K562 (cell line): Measurements from ENCODE around the gene MED13L. TPM values are rescaled to one million over a fixed set of nuclear protein-coding genes. Genes with fewer than 3 reads are reported as not detected.

Source experiments
- FOXM1 ChIP-seq, 2 experiments: fragments of 450-650 bp in 1 of 2; sonication (generic) in 1 of 2; formaldehyde crosslinking in 1 of 2; IDR thresholded peaks; 2 replicates each; pipeline versions ENCODE4 v1.6.1 to v1.9.0; 2017 to 2022; ENCODE audit warnings: low read depth in 2 of 2, mild to moderate bottlenecking in 2 of 2, missing genetic modification reagents in 1 of 2, moderate library complexity in 1 of 2
- REST ChIP-seq, 2 experiments: fragments of 450-650 bp; formaldehyde crosslinking in 1 of 2; IDR thresholded peaks; 2 replicates each; pipeline versions ENCODE4 v1.4.0 to v1.6.1; 2014 to 2020; ENCODE audit warnings: mild to moderate bottlenecking in 2 of 2, borderline replicate concordance in 1 of 2, low read depth in 1 of 2
- SMARCA4 ChIP-seq: fragments of 450-650 bp; IDR thresholded peaks from 2 replicates; pipeline ENCODE4 v1.6.1; 2016
- SMC3 ChIP-seq: conservative IDR thresholded peaks from 2 replicates; pipeline ENCODE4 v1.6.1; 2011; ENCODE audit warnings: low read depth, low read length, improper control_type of control experiment; ENCODE audit not compliant: insufficient read depth
- TEAD4 ChIP-seq, 2 experiments: sonication (generic) in 1 of 2; formaldehyde crosslinking in 1 of 2; IDR thresholded peaks; 2 replicates each; pipeline versions ENCODE4 v1.6.1 to v1.8.0; 2012 to 2022; ENCODE audit warnings: borderline replicate concordance in 1 of 2, inconsistent platforms in 1 of 2, low read length in 1 of 2, mild to moderate bottlenecking in 1 of 2, missing genetic modification reagents in 1 of 2
- TRIM24 ChIP-seq, 2 experiments: fragments of 450-650 bp; IDR thresholded peaks; 2 replicates each; pipeline ENCODE4 v1.6.1; 2016
- ZNF766 ChIP-seq: fragments of 200-800 bp; sonication (Bioruptor generic); conservative IDR thresholded peaks from 2 replicates; pipeline ENCODE4 v1.6.1; 2016; ENCODE audit warnings: missing genetic modification characterization, missing compliant biosample characterization
- polyA plus RNA-seq, 8 experiments: library from polyadenylated mRNA; depleted of rRNA in 4 of 8; stranded (reverse) in 5 of 8; unstranded in 3 of 8; fragments of >200 nt; fragmentation: Nextera tagmentation in 2 of 8; fragmentation: Illumina TruSeq in 1 of 8; extraction: Ambion mirVana in 2 of 8; extraction: Trizol in 1 of 8; gene quantifications; 2 replicates each; pipeline versions ENCODE4 v1.2.1 to v1.2.3, GENCODE V29; 2011 to 2014; ENCODE audit warnings: inconsistent platforms in 1 of 8, missing spikeins in 1 of 8
- total RNA-seq, 7 experiments: library from RNA; depleted of rRNA in 6 of 7; stranded (reverse); fragments of >200 nt in 6 of 7; fragmentation: Illumina TruSeq in 2 of 7; extraction: Trizol in 2 of 7; gene quantifications; 2 replicates each; pipeline versions ENCODE4 v1.2.1 to v1.2.3, GENCODE V29; 2011 to 2021; ENCODE audit warnings: low replicate concordance in 1 of 7
- TF ChIP-seq, protein P1 (sequence below): fragments of 150-350 bp; IDR thresholded peaks from 2 replicates; pipeline ENCODE4 v1.6.1; 2014; ENCODE audit warnings: low read depth, mild to moderate bottlenecking, low read length, borderline replicate concordance
- TF ChIP-seq, protein P2 (sequence below): sonication (generic); formaldehyde crosslinking; IDR thresholded peaks from 2 replicates; pipeline ENCODE4 v1.8.0; 2022; ENCODE audit warnings: mild to moderate bottlenecking, missing genetic modification reagents

MED13L gene
- total and polyA plus RNA-seq, 9 of the 15 experiments (the other 6 are each of a cell fraction or from before 2014, with no cell fraction given): 13.4 to 90.3 (median 36.9) TPM

- peak; percentile 78 for TF ChIP-seq REST (IDR thresholded peaks at IDR 0.05; ENCODE audit: borderline replicate concordance)
- TF ChIP-seq REST (CRISPR knock-in tag; IDR thresholded peaks at IDR 0.05; ENCODE audit: low read depth): no peak
- TF ChIP-seq TRIM24 (IDR thresholded peaks at IDR 0.05): peak in 1 of 2 experiments; percentile 20; a peak in 1 of 4 replicates
- TF ChIP-seq, protein P1, sequence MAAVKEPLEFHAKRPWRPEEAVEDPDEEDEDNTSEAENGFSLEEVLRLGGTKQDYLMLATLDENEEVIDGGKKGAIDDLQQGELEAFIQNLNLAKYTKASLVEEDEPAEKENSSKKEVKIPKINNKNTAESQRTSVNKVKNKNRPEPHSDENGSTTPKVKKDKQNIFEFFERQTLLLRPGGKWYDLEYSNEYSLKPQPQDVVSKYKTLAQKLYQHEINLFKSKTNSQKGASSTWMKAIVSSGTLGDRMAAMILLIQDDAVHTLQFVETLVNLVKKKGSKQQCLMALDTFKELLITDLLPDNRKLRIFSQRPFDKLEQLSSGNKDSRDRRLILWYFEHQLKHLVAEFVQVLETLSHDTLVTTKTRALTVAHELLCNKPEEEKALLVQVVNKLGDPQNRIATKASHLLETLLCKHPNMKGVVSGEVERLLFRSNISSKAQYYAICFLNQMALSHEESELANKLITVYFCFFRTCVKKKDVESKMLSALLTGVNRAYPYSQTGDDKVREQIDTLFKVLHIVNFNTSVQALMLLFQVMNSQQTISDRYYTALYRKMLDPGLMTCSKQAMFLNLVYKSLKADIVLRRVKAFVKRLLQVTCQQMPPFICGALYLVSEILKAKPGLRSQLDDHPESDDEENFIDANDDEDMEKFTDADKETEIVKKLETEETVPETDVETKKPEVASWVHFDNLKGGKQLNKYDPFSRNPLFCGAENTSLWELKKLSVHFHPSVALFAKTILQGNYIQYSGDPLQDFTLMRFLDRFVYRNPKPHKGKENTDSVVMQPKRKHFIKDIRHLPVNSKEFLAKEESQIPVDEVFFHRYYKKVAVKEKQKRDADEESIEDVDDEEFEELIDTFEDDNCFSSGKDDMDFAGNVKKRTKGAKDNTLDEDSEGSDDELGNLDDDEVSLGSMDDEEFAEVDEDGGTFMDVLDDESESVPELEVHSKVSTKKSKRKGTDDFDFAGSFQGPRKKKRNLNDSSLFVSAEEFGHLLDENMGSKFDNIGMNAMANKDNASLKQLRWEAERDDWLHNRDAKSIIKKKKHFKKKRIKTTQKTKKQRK: no peak
- TF ChIP-seq SMC3: peak; percentile 58; the same call in 1 of the 2 replicates
- TF ChIP-seq ZNF766: no peak
- TF ChIP-seq SMARCA4: 0 out of 2 replicates have a peak, but pooled peaks have one; percentile 26
- 0 out of 2 replicates have a peak, but pooled peaks have one; percentile 27 for TF ChIP-seq FOXM1 (IDR thresholded peaks at IDR 0.05; ENCODE audit: low read depth)
- TF ChIP-seq FOXM1 (CRISPR knock-in tag; IDR thresholded peaks at IDR 0.05; ENCODE audit: low read depth): no peak
- TF ChIP-seq, protein P2, sequence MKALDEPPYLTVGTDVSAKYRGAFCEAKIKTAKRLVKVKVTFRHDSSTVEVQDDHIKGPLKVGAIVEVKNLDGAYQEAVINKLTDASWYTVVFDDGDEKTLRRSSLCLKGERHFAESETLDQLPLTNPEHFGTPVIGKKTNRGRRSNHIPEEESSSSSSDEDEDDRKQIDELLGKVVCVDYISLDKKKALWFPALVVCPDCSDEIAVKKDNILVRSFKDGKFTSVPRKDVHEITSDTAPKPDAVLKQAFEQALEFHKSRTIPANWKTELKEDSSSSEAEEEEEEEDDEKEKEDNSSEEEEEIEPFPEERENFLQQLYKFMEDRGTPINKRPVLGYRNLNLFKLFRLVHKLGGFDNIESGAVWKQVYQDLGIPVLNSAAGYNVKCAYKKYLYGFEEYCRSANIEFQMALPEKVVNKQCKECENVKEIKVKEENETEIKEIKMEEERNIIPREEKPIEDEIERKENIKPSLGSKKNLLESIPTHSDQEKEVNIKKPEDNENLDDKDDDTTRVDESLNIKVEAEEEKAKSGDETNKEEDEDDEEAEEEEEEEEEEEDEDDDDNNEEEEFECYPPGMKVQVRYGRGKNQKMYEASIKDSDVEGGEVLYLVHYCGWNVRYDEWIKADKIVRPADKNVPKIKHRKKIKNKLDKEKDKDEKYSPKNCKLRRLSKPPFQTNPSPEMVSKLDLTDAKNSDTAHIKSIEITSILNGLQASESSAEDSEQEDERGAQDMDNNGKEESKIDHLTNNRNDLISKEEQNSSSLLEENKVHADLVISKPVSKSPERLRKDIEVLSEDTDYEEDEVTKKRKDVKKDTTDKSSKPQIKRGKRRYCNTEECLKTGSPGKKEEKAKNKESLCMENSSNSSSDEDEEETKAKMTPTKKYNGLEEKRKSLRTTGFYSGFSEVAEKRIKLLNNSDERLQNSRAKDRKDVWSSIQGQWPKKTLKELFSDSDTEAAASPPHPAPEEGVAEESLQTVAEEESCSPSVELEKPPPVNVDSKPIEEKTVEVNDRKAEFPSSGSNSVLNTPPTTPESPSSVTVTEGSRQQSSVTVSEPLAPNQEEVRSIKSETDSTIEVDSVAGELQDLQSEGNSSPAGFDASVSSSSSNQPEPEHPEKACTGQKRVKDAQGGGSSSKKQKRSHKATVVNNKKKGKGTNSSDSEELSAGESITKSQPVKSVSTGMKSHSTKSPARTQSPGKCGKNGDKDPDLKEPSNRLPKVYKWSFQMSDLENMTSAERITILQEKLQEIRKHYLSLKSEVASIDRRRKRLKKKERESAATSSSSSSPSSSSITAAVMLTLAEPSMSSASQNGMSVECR (CRISPR knock-in tag): no peak
- peak; percentile 37; the same call in 1 of the 2 replicates for TF ChIP-seq TEAD4 (IDR thresholded peaks at IDR 0.05; ENCODE audit: low read length)
- TF ChIP-seq TEAD4 (CRISPR knock-in tag; IDR thresholded peaks at IDR 0.05; ENCODE audit: borderline replicate concordance): no peak
Measured at GRCh38 chr12:116236148-116236731, 41.3 kb downstream of the MED13L start (continued).
